SU-DHL-6 (cell line): ENCODE measurements around the gene ZSWIM5.
"Not testable (repeated sequence)": the region's sequence is repeated elsewhere in the genome, so short reads cannot be mapped to it uniquely, and the experiment has no call there.

Source experiments
- H2AFZ ChIP-seq: fragments of 200-600 bp; sonication (generic); 2 replicates; pipeline ENCODE4 v1.6.1; 2014; ENCODE audit warnings: low read depth, mild to moderate bottlenecking, moderate library complexity, mixed read lengths, antibody characterized with exemption, low read length; ENCODE audit not compliant: severe bottlenecking
- H3F3A ChIP-seq: fragments of 200-600 bp; shearing (Covaris generic); 2 replicates; pipeline ENCODE4 v1.6.0; 2016; ENCODE audit warnings: antibody characterized with exemption, mild to moderate bottlenecking; ENCODE audit not compliant: insufficient read depth
- H3K27ac ChIP-seq: fragments of 200-600 bp; sonication (generic); 2 replicates; pipeline ENCODE4 v1.5.1; 2016; ENCODE audit warnings: low read depth, mild to moderate bottlenecking, low read length, moderate library complexity, mixed read lengths
- H3K27me3 ChIP-seq: fragments of 200-600 bp; sonication (generic), shearing (Covaris generic); 2 replicates; pipeline ENCODE4 v1.6.0; 2014; ENCODE audit warnings: mild to moderate bottlenecking, low read length
- H3K36me3 ChIP-seq: fragments of 200-600 bp; sonication (generic); 2 replicates; pipeline ENCODE4 v1.6.1; 2014; ENCODE audit warnings: mild to moderate bottlenecking, low read length, mixed read lengths
- H3K4me2 ChIP-seq: fragments of 300-600, 200-600 bp; shearing (Covaris generic), sonication (generic); 2 replicates; pipeline ENCODE4 v1.6.0; 2014; ENCODE audit warnings: low read length, low read depth, mild to moderate bottlenecking; ENCODE audit not compliant: poor library complexity, severe bottlenecking
- H3K4me3 ChIP-seq: fragments of 200-600 bp; sonication (generic); 2 replicates; pipeline ENCODE4 v1.5.1; 2014; ENCODE audit warnings: antibody characterized with exemption, low read length, mild to moderate bottlenecking, mixed read lengths; ENCODE audit not compliant: insufficient read depth, poor library complexity, severe bottlenecking
- H3K79me2 ChIP-seq: fragments of 200-600 bp; sonication (generic); 2 replicates; pipeline ENCODE4 v1.6.1; 2014; ENCODE audit warnings: mild to moderate bottlenecking, low read length, moderate library complexity; ENCODE audit not compliant: insufficient read depth
- H3K9ac ChIP-seq: fragments of 200-600 bp; sonication (generic); 2 replicates; pipeline ENCODE4 v1.7.0; 2014; ENCODE audit warnings: mild to moderate bottlenecking, low read length
- H3K9me2 ChIP-seq: fragments of 200-600 bp; sonication (generic); replicated peaks from 2 replicates; pipeline ENCODE4 v1.6.1; 2014; ENCODE audit warnings: low read length; ENCODE audit not compliant: insufficient read depth
- H3K9me3 ChIP-seq: fragments of 200-600 bp; sonication (generic); 2 replicates; pipeline ENCODE4 v1.6.1; 2014; ENCODE audit warnings: low read length, mixed read lengths; ENCODE audit not compliant: insufficient read depth
- H4K20me1 ChIP-seq: fragments of 200-600 bp; sonication (generic); 2 replicates; pipeline ENCODE4 v1.6.1; 2014; ENCODE audit warnings: low read depth, mild to moderate bottlenecking, antibody characterized with exemption, low read length, moderate library complexity, mixed read lengths
- EZH2phosphoT487 ChIP-seq: fragments of 200-600 bp; sonication (generic), shearing (Covaris generic); conservative IDR thresholded peaks from 2 replicates; pipeline ENCODE4 v1.6.1; 2018; ENCODE audit warnings: mild to moderate bottlenecking, antibody characterized with exemption, low read length, moderate library complexity, mixed read lengths
- TF ChIP-seq, protein P1 (sequence below): fragments of 200-600 bp; sonication (generic); IDR thresholded peaks from one replicate; pipeline ENCODE4 v1.5.1; 2017; ENCODE audit warnings: antibody characterized with exemption, mild to moderate bottlenecking, low read length, moderate library complexity; ENCODE audit not compliant: insufficient read depth, poor library complexity, severe bottlenecking

The ZSWIM5 gene

DNA sequence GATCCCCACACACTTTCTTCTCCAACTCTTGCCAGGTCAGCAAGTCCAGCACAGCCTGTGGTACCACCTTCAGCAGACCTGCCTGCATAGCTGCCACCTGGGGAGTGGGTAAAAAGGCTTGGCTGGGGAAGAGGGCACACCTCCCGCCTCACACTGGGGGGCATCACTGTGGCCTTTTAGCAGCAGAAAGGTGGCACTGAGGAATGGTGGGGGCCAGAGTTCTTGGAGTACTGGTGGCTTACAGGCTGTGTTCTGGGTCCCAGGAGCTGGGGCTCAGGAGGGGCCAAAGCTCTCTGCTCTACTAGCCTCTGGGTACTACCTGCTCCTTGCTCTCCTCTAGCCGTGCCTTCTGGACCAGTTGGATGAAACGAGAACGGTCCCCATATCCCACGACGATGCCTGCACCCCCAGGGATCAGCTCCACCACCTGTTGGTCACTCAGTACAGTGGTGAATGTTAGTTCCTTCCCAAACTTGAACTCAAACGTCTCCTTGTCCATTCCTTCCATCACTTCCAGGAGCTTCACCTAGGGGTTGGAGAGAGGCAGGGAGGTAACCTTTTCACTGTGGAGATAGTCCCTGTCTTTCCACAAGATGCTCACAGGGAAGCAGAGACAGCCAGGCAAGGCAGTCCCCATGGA, 202.0 kb downstream of the ZSWIM5 start:
- H3K36me3 ChIP-seq = no peaks in the 10 kb centered on the region

DNA sequence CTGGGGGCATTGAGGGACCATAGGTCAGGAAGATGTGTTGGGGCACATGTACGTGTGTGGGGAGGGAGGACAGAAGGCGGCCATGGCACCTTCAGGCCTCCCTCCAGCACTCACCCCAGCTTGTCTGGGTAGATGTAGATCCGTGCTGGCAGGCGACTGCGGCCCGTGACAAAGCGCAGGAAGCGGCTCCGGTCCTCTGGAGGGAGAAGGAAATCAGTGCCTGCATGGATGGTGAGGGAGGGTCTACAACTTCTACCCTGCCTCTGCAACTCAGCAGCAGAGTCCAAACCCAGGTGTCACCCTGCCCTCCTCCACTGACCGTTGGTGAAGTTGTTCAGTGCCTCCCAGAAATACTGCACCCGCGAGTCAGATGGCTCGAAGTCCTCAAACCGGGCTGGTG, 202.7 kb downstream of the ZSWIM5 start:
- TF ChIP-seq, protein P1, sequence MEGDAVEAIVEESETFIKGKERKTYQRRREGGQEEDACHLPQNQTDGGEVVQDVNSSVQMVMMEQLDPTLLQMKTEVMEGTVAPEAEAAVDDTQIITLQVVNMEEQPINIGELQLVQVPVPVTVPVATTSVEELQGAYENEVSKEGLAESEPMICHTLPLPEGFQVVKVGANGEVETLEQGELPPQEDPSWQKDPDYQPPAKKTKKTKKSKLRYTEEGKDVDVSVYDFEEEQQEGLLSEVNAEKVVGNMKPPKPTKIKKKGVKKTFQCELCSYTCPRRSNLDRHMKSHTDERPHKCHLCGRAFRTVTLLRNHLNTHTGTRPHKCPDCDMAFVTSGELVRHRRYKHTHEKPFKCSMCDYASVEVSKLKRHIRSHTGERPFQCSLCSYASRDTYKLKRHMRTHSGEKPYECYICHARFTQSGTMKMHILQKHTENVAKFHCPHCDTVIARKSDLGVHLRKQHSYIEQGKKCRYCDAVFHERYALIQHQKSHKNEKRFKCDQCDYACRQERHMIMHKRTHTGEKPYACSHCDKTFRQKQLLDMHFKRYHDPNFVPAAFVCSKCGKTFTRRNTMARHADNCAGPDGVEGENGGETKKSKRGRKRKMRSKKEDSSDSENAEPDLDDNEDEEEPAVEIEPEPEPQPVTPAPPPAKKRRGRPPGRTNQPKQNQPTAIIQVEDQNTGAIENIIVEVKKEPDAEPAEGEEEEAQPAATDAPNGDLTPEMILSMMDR = no peak
- no peak for TF ChIP-seq EZH2phosphoT487
- Histone ChIP-seq H3K9me3 (no peaks in the 10 kb centered on the region), H3K27ac (no peak overlapping the region), H2AFZ (no peak overlapping the region), H3K4me3 (no peak overlapping the region), H3K9me2 (no peaks in the 10 kb centered on the region), H3K27me3 (no peaks in the 10 kb centered on the region), H3K9ac (no peak overlapping the region), H3K79me2 (no peaks in the 10 kb centered on the region), H3K4me2 (no peak overlapping the region), H3K36me3 (no peaks in the 10 kb centered on the region), H3F3A (0 out of 2 replicates have a peak, but pooled peaks cover 3% of the 10 kb centered on the region), H4K20me1 (no peaks in the 10 kb centered on the region)

More for the DNA sequence above, 202.0 kb downstream of the ZSWIM5 start:
- Histone ChIP-seq H4K20me1 (no peaks in the 10 kb centered on the region), H3K4me2 (no peak overlapping the region), H3K27me3 (no peaks in the 10 kb centered on the region), H3K9ac (no peak overlapping the region), H3F3A (0 out of 2 replicates have a peak, but pooled peaks cover under 1% of the 10 kb centered on the region), H3K27ac (no peak overlapping the region), H3K9me2 (no peaks in the 10 kb centered on the region), H3K4me3 (no peak overlapping the region), H2AFZ (no peak overlapping the region), H3K9me3 (no peaks in the 10 kb centered on the region), H3K79me2 (no peaks in the 10 kb centered on the region)
- TF ChIP-seq, protein P1 = no peak
- no peak for TF ChIP-seq EZH2phosphoT487

DNA sequence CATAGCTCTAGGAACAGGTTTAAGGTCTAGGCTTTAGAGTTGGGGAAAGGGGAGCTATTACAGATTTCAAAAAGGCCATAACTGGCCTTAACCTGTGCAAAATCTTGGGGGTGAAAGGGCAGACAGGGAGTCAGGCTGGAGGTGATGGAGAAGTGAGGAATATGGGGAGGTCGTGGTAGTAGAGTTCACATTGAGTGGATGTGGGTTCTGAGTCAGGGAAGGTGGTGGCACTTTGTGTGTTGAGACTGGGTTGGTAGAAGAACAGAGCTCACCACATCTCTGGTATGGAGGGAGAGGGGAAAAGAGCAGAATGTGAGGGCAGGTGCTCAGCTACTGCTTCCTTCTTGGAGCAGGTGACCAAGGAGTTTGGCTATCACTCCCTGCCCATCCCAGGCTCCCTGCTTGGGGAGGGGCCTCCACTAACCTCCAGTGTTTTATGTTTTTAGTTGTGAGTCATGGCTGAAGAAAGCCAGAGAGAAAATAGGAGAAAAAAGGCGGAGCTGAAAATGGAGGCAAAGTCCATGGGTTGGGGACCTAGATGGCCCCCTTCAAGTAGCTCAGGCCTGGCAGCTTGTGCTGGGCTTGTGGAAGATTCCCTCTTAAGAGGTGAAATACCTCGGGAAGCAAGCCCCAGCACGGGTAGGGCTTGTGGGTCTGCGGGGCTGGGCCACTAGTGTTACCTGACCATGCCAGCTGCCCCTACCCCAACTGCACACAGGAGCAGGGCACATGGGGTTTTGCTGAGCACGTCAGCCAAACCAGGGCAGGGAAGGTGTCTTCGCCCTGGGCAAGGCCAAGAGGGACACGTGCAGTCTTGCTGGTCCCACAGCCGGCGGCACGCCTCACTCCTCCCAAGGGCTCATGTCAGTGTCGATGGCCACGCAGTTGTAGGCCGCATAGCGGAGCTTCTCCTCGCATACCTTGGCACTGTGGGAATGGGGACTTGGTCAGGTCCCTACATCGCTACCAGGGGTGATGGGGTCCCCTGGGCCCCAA, 203.5 kb downstream of the ZSWIM5 start:
- no peaks in the 10 kb centered on the region for H3K36me3 ChIP-seq
- no peak overlapping the region for H2AFZ ChIP-seq
- no peak overlapping the region for H3K4me3 ChIP-seq
- TF ChIP-seq, protein P1 = no peak
- TF ChIP-seq EZH2phosphoT487 = no peak
- no peaks in the 10 kb centered on the region for H3K9me3 ChIP-seq
- H3K9ac ChIP-seq = no peak overlapping the region
- H3K27me3 ChIP-seq = no peaks in the 10 kb centered on the region
- no peaks in the 10 kb centered on the region for H3K79me2 ChIP-seq
- no peak overlapping the region for H3K27ac ChIP-seq
- no peak overlapping the region for H3K4me2 ChIP-seq
- no peaks in the 10 kb centered on the region for H4K20me1 ChIP-seq
- no peaks in the 10 kb centered on the region for H3K9me2 ChIP-seq
- 0 out of 2 replicates have a peak, but pooled peaks cover 3% of the 10 kb centered on the region for H3F3A ChIP-seq

GRCh38 chr1:45001576-45001975, 204.8 kb downstream of the ZSWIM5 start:
- H3K9me2 ChIP-seq, H3K36me3 ChIP-seq, H3K9ac ChIP-seq, H3K4me2 ChIP-seq, H3F3A ChIP-seq, H3K9me3 ChIP-seq, H3K4me3 ChIP-seq, H4K20me1 ChIP-seq, H3K79me2 ChIP-seq, H2AFZ ChIP-seq, H3K27ac ChIP-seq, H3K27me3 ChIP-seq: not testable (repeated sequence)
